ENCODE results near the gene OR6C6. TPM values are rescaled to one million over a fixed set of nuclear protein-coding genes. Genes with fewer than 3 reads are reported as not detected.
"Not testable (repeated sequence)": the region's sequence is repeated elsewhere in the genome, so short reads cannot be mapped to it uniquely, and the experiment has no call there.

Gene OR6C6
- not detected in 2 replicates for total RNA-seq

- no peak for DNase-seq
Measured at GRCh38 chr12:55296469-55296868, at the start of gene OR6C6. TSS of gene OR6C6 (minus strand) at chr12:55296569. CDS start at chr12:55295232, 1,337 bp downstream.

- DNase-seq, result no peak
Measured at GRCh38 chr12:55336002-55336401, 39.6 kb upstream of the OR6C6 start.

GRCh38 chr12:55330446-55330845 is 34.1 kb upstream of the OR6C6 start, which contains the start of gene OR6C3:
TSS of gene OR6C3 (plus strand) at chr12:55330746. CDS start at chr12:55331701, 955 bp downstream.
- no peak for DNase-seq

GRCh38 chr12:55325801-55326200 is 29.4 kb upstream of the OR6C6 start:
- not testable (repeated sequence) for DNase-seq

- DNase-seq, result no peak
Measured at GRCh38 chr12:55320201-55320600, 23.8 kb upstream of the OR6C6 start.

- DNase-seq, result no peak
Measured at GRCh38 chr12:55314043-55314442, 17.7 kb upstream of the OR6C6 start, which contains the start of gene OR6C1. TSS of gene OR6C1 (plus strand) at chr12:55314343. CDS start at chr12:55320600, 6,257 bp downstream.

GRCh38 chr12:55289999-55290398 is 6.4 kb downstream of the OR6C6 start:
- no peak for DNase-seq

GRCh38 chr12:55280991-55281390 is 15.4 kb downstream of the OR6C6 start:
- no peak for DNase-seq

- no peak for DNase-seq
Measured at GRCh38 chr12:55258303-55258702, 38.1 kb downstream of the OR6C6 start.

- no peak for DNase-seq
Measured at GRCh38 chr12:55256831-55257230, 39.5 kb downstream of the OR6C6 start.

GRCh38 chr12:55253281-55253680 is 43.1 kb downstream of the OR6C6 start:
- DNase-seq, result no peak

- DNase-seq, result no peak
Measured at GRCh38 chr12:55250944-55251343, 45.4 kb downstream of the OR6C6 start.

- no peak for DNase-seq
Measured at GRCh38 chr12:55246159-55246558, 50.2 kb downstream of the OR6C6 start.

GRCh38 chr12:55244309-55244708 is 52.1 kb downstream of the OR6C6 start, which contains the start of gene OR6C74:
TSS of gene OR6C74 (plus strand) at chr12:55244609. CDS start at chr12:55247288, 2,679 bp downstream.
- no peak for DNase-seq

Other genes with a start within 250 kb of the OR6C6 start
- gene OR9K2, start 170.2 kb downstream of the OR6C6 start, total RNA-seq, result not detected in 2 replicates
- not detected in 2 replicates for gene OR10A7, start 75.5 kb downstream of the OR6C6 start, total RNA-seq
- not detected in 2 replicates for gene OR6C74, start 52.0 kb downstream of the OR6C6 start, total RNA-seq
- gene OR6C1, start 17.8 kb upstream of the OR6C6 start, total RNA-seq, result not detected in 2 replicates
- not detected in 2 replicates for gene OR6C3, start 34.2 kb upstream of the OR6C6 start, total RNA-seq
- gene OR6C75, start 66.4 kb upstream of the OR6C6 start, total RNA-seq, result not detected in 2 replicates
- gene OR6C65, start 104.0 kb upstream of the OR6C6 start, total RNA-seq, result not detected in 2 replicates
- gene OR6C76, start 129.7 kb upstream of the OR6C6 start, total RNA-seq, result not detected in 2 replicates
- not detected in 2 replicates for gene OR6C2, start 147.5 kb upstream of the OR6C6 start, total RNA-seq
- not detected in 2 replicates for gene OR6C70, start 173.6 kb upstream of the OR6C6 start, total RNA-seq
- not detected in 2 replicates for gene OR6C68, start 195.8 kb upstream of the OR6C6 start, total RNA-seq

Measured in dermis blood vessel endothelial cell (primary cell).